HL-60 (cell line): ENCODE data around the gene SALL1.

Source experiments
- CTCF ChIP-seq: IDR thresholded peaks from one replicate; pipeline ENCODE4 v1.5.1; 2011; ENCODE audit warnings: low read length, control low read depth, inconsistent platforms; ENCODE audit not compliant: insufficient read depth
- POLR2AphosphoS5 ChIP-seq: IDR thresholded peaks from 2 replicates; pipeline ENCODE4 v1.6.1; 2012; ENCODE audit warnings: low read depth
- REST ChIP-seq: IDR thresholded peaks from 2 replicates; pipeline ENCODE4 v1.6.1; 2012; ENCODE audit warnings: low read depth; ENCODE audit not compliant: insufficient replicate concordance

GRCh38 chr16:51110700-51111157 lies 40.3 kb downstream of the SALL1 start:
- TF ChIP-seq POLR2AphosphoS5, result no peak
- no peak for TF ChIP-seq REST
- TF ChIP-seq CTCF, result no peak
